K562 (cell line): ENCODE results near the gene VMP1. TPM values are rescaled to one million over a fixed set of nuclear protein-coding genes. Genes with fewer than 3 reads are reported as not detected.

Experiments used
- ARHGAP35 ChIP-seq: fragments of 450-650 bp; IDR thresholded peaks from 2 replicates; pipeline ENCODE4 v1.6.1; 2018; ENCODE audit not compliant: partially characterized antibody
- BACH1 ChIP-seq: fragments of 200-800 bp; sonication (Bioruptor generic); IDR thresholded peaks from 2 replicates; pipeline ENCODE4 v1.6.1; 2016; ENCODE audit warnings: missing genetic modification characterization, missing compliant biosample characterization
- BRF2 ChIP-seq: IDR thresholded peaks from 3 replicates; pipeline ENCODE4 v1.6.1; 2011; ENCODE audit warnings: borderline replicate concordance, mild to moderate bottlenecking; ENCODE audit not compliant: insufficient read length, insufficient read depth
- ELF1 ChIP-seq: fragments of 200-800 bp; sonication (Bioruptor generic); IDR thresholded peaks from 2 replicates; pipeline ENCODE4 v1.6.1; 2016; ENCODE audit warnings: missing genetic modification characterization, missing compliant biosample characterization
- EP400 ChIP-seq: fragments of 450-650 bp; IDR thresholded peaks from 2 replicates; pipeline ENCODE4 v1.6.1; 2017; ENCODE audit warnings: antibody characterized with exemption, mild to moderate bottlenecking, moderate library complexity
- ESRRA ChIP-seq: fragments of 450-650 bp; IDR thresholded peaks from 2 replicates; pipeline ENCODE4 v1.6.1; 2014; ENCODE audit warnings: low read depth, mild to moderate bottlenecking, moderate library complexity, borderline replicate concordance
- FIP1L1 ChIP-seq: fragments of 200-400 bp; formaldehyde crosslinking; IDR thresholded peaks from 2 replicates; pipeline ENCODE4 v1.6.1; 2018; ENCODE audit warnings: mild to moderate bottlenecking, low read depth, low read length; ENCODE audit not compliant: poor library complexity, severe bottlenecking
- FOXP1 ChIP-seq: sonication (generic); formaldehyde crosslinking; IDR thresholded peaks from 2 replicates; pipeline ENCODE4 v1.8.0; 2022; ENCODE audit warnings: mild to moderate bottlenecking, missing genetic modification reagents
- FUS ChIP-seq: fragments of 200-400 bp; formaldehyde crosslinking; optimal IDR thresholded peaks from 2 replicates; pipeline ENCODE3; 2017; ENCODE audit warnings: low read depth, low read length
- HDAC8 ChIP-seq: fragments of 450-650 bp; IDR thresholded peaks from 2 replicates; pipeline ENCODE4 v1.6.1; 2016; ENCODE audit warnings: mild to moderate bottlenecking, missing genetic modification characterization, moderate library complexity, missing compliant biosample characterization
- KAT8 ChIP-seq: fragments of 450-650 bp; IDR thresholded peaks from 2 replicates; pipeline ENCODE4 v1.6.1; 2016; ENCODE audit warnings: low read depth, mild to moderate bottlenecking
- KLF16 ChIP-seq: IDR thresholded peaks from 2 replicates; pipeline ENCODE4 v1.6.1; 2016; ENCODE audit warnings: antibody characterized with exemption
- MCM3 ChIP-seq: fragments of 450-650 bp; IDR thresholded peaks from 2 replicates; pipeline ENCODE4 v1.6.1; 2016
- NBN ChIP-seq: fragments of 450-650 bp; IDR thresholded peaks from 2 replicates; pipeline ENCODE4 v1.6.1; 2016; ENCODE audit warnings: low read depth, mild to moderate bottlenecking
- NFXL1 ChIP-seq: fragments of 450-650 bp; formaldehyde crosslinking; IDR thresholded peaks from 2 replicates; pipeline ENCODE4 v1.4.0; 2021; ENCODE audit warnings: mild to moderate bottlenecking
- NR2C1 ChIP-seq, 2 experiments: fragments of 450-650 bp; IDR thresholded peaks; 2 replicates each; pipeline ENCODE4 v1.6.1; 2017; ENCODE audit warnings: mild to moderate bottlenecking in 2 of 2, antibody characterized with exemption in 1 of 2, inconsistent platforms in 1 of 2, missing compliant biosample characterization in 1 of 2, missing genetic modification characterization in 1 of 2
- PCBP1 ChIP-seq: fragments of 200-400 bp; formaldehyde crosslinking; IDR thresholded peaks from 2 replicates; pipeline ENCODE4 v1.6.1; 2018; ENCODE audit warnings: mild to moderate bottlenecking, low read depth, low read length; ENCODE audit not compliant: poor library complexity, severe bottlenecking
- PHB ChIP-seq: fragments of 250-450 bp; sonication (Bioruptor Pico); IDR thresholded peaks from 2 replicates; pipeline ENCODE4 v1.5.0; 2021
- TFAM ChIP-seq: fragments of 250-450 bp; sonication (Bioruptor Pico); conservative IDR thresholded peaks from 2 replicates; pipeline ENCODE4 v1.5.0; 2021; ENCODE audit warnings: mild to moderate bottlenecking, moderate library complexity
- THAP7 ChIP-seq: fragments of 250-450 bp; sonication (Bioruptor Pico); IDR thresholded peaks from 2 replicates; pipeline ENCODE4 v1.5.0; 2021
- XRCC5 ChIP-seq: fragments of 200-400 bp; formaldehyde crosslinking; IDR thresholded peaks from 2 replicates; pipeline ENCODE4 v1.6.1; 2017; ENCODE audit warnings: low read depth, mild to moderate bottlenecking, low read length
- ZBTB49 ChIP-seq: sonication (generic); formaldehyde crosslinking; IDR thresholded peaks from 2 replicates; pipeline ENCODE4 v1.8.0; 2022; ENCODE audit warnings: missing genetic modification reagents, mild to moderate bottlenecking, borderline replicate concordance
- ZC3H4 ChIP-seq: sonication (generic); formaldehyde crosslinking; IDR thresholded peaks from 2 replicates; pipeline ENCODE4 v1.9.0; 2021; ENCODE audit warnings: missing genetic modification reagents, borderline replicate concordance
- ZNF354B ChIP-seq: fragments of 250-450 bp; sonication (Bioruptor Pico); IDR thresholded peaks from 2 replicates; pipeline ENCODE4 v1.4.0; 2020
- ZNF436 ChIP-seq: fragments of 250-450, 450-650 bp; sonication (Bioruptor Pico); formaldehyde crosslinking; IDR thresholded peaks from 2 replicates; pipeline ENCODE4 v1.7.0; 2020; ENCODE audit warnings: mild to moderate bottlenecking
- ZNF561 ChIP-seq: fragments of 450-650 bp; formaldehyde crosslinking; conservative IDR thresholded peaks from 2 replicates; pipeline ENCODE4 v1.4.0; 2020; ENCODE audit warnings: mild to moderate bottlenecking, moderate library complexity
- ZNF584 ChIP-seq: fragments of 200-800 bp; sonication (Bioruptor generic); IDR thresholded peaks from 2 replicates; pipeline ENCODE4 v1.6.1; 2016; ENCODE audit warnings: low read depth, mild to moderate bottlenecking, missing genetic modification characterization, missing compliant biosample characterization
- polyA plus RNA-seq, 8 experiments: library from polyadenylated mRNA; depleted of rRNA in 4 of 8; stranded (reverse) in 5 of 8; unstranded in 3 of 8; fragments of >200 nt; fragmentation: Nextera tagmentation in 2 of 8; fragmentation: Illumina TruSeq in 1 of 8; extraction: Ambion mirVana in 2 of 8; extraction: Trizol in 1 of 8; gene quantifications; 2 replicates each; pipeline versions ENCODE4 v1.2.1 to v1.2.3, GENCODE V29; 2011 to 2014; ENCODE audit warnings: inconsistent platforms in 1 of 8, missing spikeins in 1 of 8
- total RNA-seq, 7 experiments: library from RNA; depleted of rRNA in 6 of 7; stranded (reverse); fragments of >200 nt in 6 of 7; fragmentation: Illumina TruSeq in 2 of 7; extraction: Trizol in 2 of 7; gene quantifications; 2 replicates each; pipeline versions ENCODE4 v1.2.1 to v1.2.3, GENCODE V29; 2011 to 2021; ENCODE audit warnings: low replicate concordance in 1 of 7

VMP1 gene
- total and polyA plus RNA-seq, 9 of the 15 experiments (the other 6 are each of a cell fraction or from before 2014, with no cell fraction given) = 123 to 304 (median 151) TPM

- TF ChIP-seq FIP1L1 (no peak), FOXP1 (no peak), ZC3H4 (no peak), MCM3 (no peak), ESRRA (no peak), ZNF584 (CRISPR knock-in tag) (peak; percentile 67; the same call in 1 of the 2 replicates), THAP7 (no peak), TFAM (CRISPR knock-in tag) (no peak), PHB (CRISPR knock-in tag) (no peak; the same call in 1 of the 2 replicates), PCBP1 (no peak), ZNF354B (0 out of 2 replicates have a peak, but pooled peaks have one; percentile 2), BACH1 (tag) (peak; percentile 70; the same call in 1 of the 2 replicates), NFXL1 (CRISPR knock-in tag) (no peak), NR2C1 (IDR thresholded peaks at IDR 0.05) (peak; percentile 27; the same call in 1 of the 2 replicates), NR2C1 (tag; IDR thresholded peaks at IDR 0.05) (peak; percentile 66; the same call in 1 of the 2 replicates), BRF2 (no peak), ZBTB49 (CRISPR knock-in tag) (no peak), FUS (no peak), HDAC8 (peak; percentile 55; the same call in 1 of the 2 replicates), NBN (peak; percentile 18; the same call in 1 of the 2 replicates), KAT8 (no peak), KLF16 (no peak), ZNF561 (no peak), ARHGAP35 (no peak), EP400 (peak; percentile 64), ZNF436 (CRISPR knock-in tag) (no peak), ELF1 (no peak), XRCC5 (no peak)
Measured at GRCh38 chr17:59695945-59696681, 11.3 kb upstream of the VMP1 start (continued).
